DOHH2 (cell line): Measurements from ENCODE around the gene LYRM4.

Experiments
- H3F3A ChIP-seq: fragments of 200-600 bp; sonication (generic), shearing (Covaris generic); 2 replicates; pipeline ENCODE4 v1.6.0; 2016; ENCODE audit warnings: antibody characterized with exemption, mild to moderate bottlenecking; ENCODE audit not compliant: control insufficient read depth, insufficient read depth
- H3K27ac ChIP-seq: fragments of 200-600 bp; sonication (generic); 2 replicates; pipeline ENCODE4 v1.5.1; 2014; ENCODE audit warnings: low read depth, mild to moderate bottlenecking, low read length, moderate library complexity
- H3K27me3 ChIP-seq: fragments of 200-600 bp; sonication (generic); 2 replicates; pipeline ENCODE4 v1.6.1; 2014; ENCODE audit warnings: mild to moderate bottlenecking, low read length, mixed read lengths; ENCODE audit not compliant: control insufficient read depth
- H3K36me3 ChIP-seq: fragments of 200-600 bp; sonication (generic); 2 replicates; pipeline ENCODE4 v1.6.1; 2014; ENCODE audit warnings: mild to moderate bottlenecking, low read length, moderate library complexity, mixed read lengths; ENCODE audit not compliant: control insufficient read depth
- H3K4me1 ChIP-seq: fragments of 200-600 bp; sonication (generic); 2 replicates; pipeline ENCODE4 v1.6.1; 2014; ENCODE audit warnings: mild to moderate bottlenecking, low read length, mixed read lengths; ENCODE audit not compliant: control insufficient read depth
- H3K4me2 ChIP-seq: fragments of 200-600 bp; sonication (generic); 2 replicates; pipeline ENCODE4 v1.6.0; 2014; ENCODE audit warnings: mild to moderate bottlenecking, low read length, moderate library complexity
- H3K4me3 ChIP-seq: fragments of 200-600 bp; sonication (generic); 2 replicates; pipeline ENCODE4 v1.5.1; 2014; ENCODE audit warnings: mild to moderate bottlenecking, low read length, mixed read lengths
- H3K79me2 ChIP-seq: fragments of 200-600 bp; sonication (generic); 2 replicates; pipeline ENCODE4 v1.6.1; 2014; ENCODE audit warnings: mild to moderate bottlenecking, low read length, mixed read lengths; ENCODE audit not compliant: control insufficient read depth
- H3K9me2 ChIP-seq: fragments of 200-600 bp; sonication (generic); replicated peaks from 2 replicates; pipeline ENCODE4 v1.6.1; 2014; ENCODE audit warnings: mild to moderate bottlenecking, low read length, mixed read lengths; ENCODE audit not compliant: control insufficient read depth
- H3K9me3 ChIP-seq: fragments of 200-600 bp; sonication (generic); 2 replicates; pipeline ENCODE4 v1.6.1; 2014; ENCODE audit warnings: antibody characterized with exemption, low read length, mixed read lengths; ENCODE audit not compliant: control insufficient read depth, insufficient read depth
- H4K20me1 ChIP-seq: fragments of 200-600 bp; sonication (generic); 2 replicates; pipeline ENCODE4 v1.6.0; 2014; ENCODE audit warnings: low read depth, mild to moderate bottlenecking, antibody characterized with exemption, low read length, moderate library complexity; ENCODE audit not compliant: control insufficient read depth, insufficient read depth
- CTCF ChIP-seq: fragments of 200-600 bp; sonication (generic); IDR thresholded peaks from one replicate; pipeline ENCODE4 v1.5.1; 2014; ENCODE audit warnings: antibody characterized with exemption, mild to moderate bottlenecking, low read depth, low read length; ENCODE audit not compliant: poor library complexity, severe bottlenecking
- EZH2phosphoT487 ChIP-seq: fragments of 200-600 bp; sonication (generic); IDR thresholded peaks from 2 replicates; pipeline ENCODE4 v1.6.1; 2017; ENCODE audit warnings: borderline replicate concordance, mild to moderate bottlenecking, antibody characterized with exemption, low read length, moderate library complexity, mixed read lengths

Gene LYRM4

GRCh38 chr6:5139828-5140771 lies 120.7 kb downstream of the LYRM4 start:
- no peaks in the 10 kb centered on the region for H3K36me3 ChIP-seq

GRCh38 chr6:5138995-5139827 lies 121.5 kb downstream of the LYRM4 start:
- Histone ChIP-seq H3K4me3 (no peak overlapping the region), H3K36me3 (no peaks in the 10 kb centered on the region), H3F3A (peaks cover 3% of the 10 kb centered on the region; the same call in 1 of the 2 replicates), H3K4me1 (peaks cover 29% of the 10 kb centered on the region), H4K20me1 (peaks cover 3% of the 10 kb centered on the region), H3K79me2 (no peaks in the 10 kb centered on the region; the same call in 1 of the 2 replicates), H3K4me2 (peak overlapping the region; percentile 69; the same call in 1 of the 2 replicates), H3K27ac (no peak overlapping the region), H3K27me3 (no peaks in the 10 kb centered on the region), H3K9me3 (no peaks in the 10 kb centered on the region), H3K9me2 (no peaks in the 10 kb centered on the region)
- no peak for TF ChIP-seq CTCF
- TF ChIP-seq EZH2phosphoT487 = no peak

More at GRCh38 chr6:5139828-5140771, 120.7 kb downstream of the LYRM4 start:
- peaks cover 29% of the 10 kb centered on the region for H3K4me1 ChIP-seq
- peak overlapping the region; percentile 45 for H3K4me3 ChIP-seq
- H3K9me3 ChIP-seq = no peaks in the 10 kb centered on the region
- no peak overlapping the region for H3K27ac ChIP-seq
- no peaks in the 10 kb centered on the region for H3K27me3 ChIP-seq
- no peaks in the 10 kb centered on the region; the same call in 1 of the 2 replicates for H3K79me2 ChIP-seq
- H4K20me1 ChIP-seq = peaks cover 3% of the 10 kb centered on the region
- TF ChIP-seq EZH2phosphoT487 (no peak), CTCF (no peak)
- H3K4me2 ChIP-seq = peak overlapping the region; percentile 69
- no peaks in the 10 kb centered on the region for H3K9me2 ChIP-seq
- H3F3A ChIP-seq = peaks cover 3% of the 10 kb centered on the region; the same call in 1 of the 2 replicates

- Histone ChIP-seq H3F3A (peaks cover 5% of the 10 kb centered on the region; the same call in 1 of the 2 replicates), H3K79me2 (no peaks in the 10 kb centered on the region; the same call in 1 of the 2 replicates), H3K9me2 (no peaks in the 10 kb centered on the region), H3K36me3 (no peaks in the 10 kb centered on the region), H3K9me3 (no peaks in the 10 kb centered on the region), H3K4me2 (no peak overlapping the region), H3K27ac (no peak overlapping the region), H4K20me1 (no peaks in the 10 kb centered on the region; the same call in 1 of the 2 replicates), H3K4me3 (no peak overlapping the region), H3K4me1 (peaks cover 47% of the 10 kb centered on the region), H3K27me3 (no peaks in the 10 kb centered on the region)
- no peak for TF ChIP-seq EZH2phosphoT487
- no peak for TF ChIP-seq CTCF
Observed at GRCh38 chr6:5136851-5137250, 123.9 kb downstream of the LYRM4 start.
